HG03521 (cell line): ENCODE data around the gene RBBP8.
"Not testable (repeated sequence)": the region's sequence is repeated elsewhere in the genome, so short reads cannot be mapped to it uniquely, and the experiment has no call there.

Experiments used
- ATAC-seq: cut with Tn5 transposase; IDR thresholded peaks from one replicate; pipeline ENCODE4 v1.9.1; 2021; ENCODE audit warnings: mild to moderate bottlenecking, moderate library complexity; ENCODE audit not compliant: unreplicated experiment

RBBP8 gene

GRCh38 chr18:22939649-22940048 lies 6.5 kb downstream of the RBBP8 start:
- ATAC-seq = no peak

GRCh38 chr18:22943847-22944246 lies 10.7 kb downstream of the RBBP8 start:
- ATAC-seq = no peak

GRCh38 chr18:22946217-22946616 lies 13.1 kb downstream of the RBBP8 start:
- no peak for ATAC-seq

- ATAC-seq = no peak
Observed at GRCh38 chr18:22946846-22947245, 13.7 kb downstream of the RBBP8 start.

GRCh38 chr18:22951823-22952222 lies 18.7 kb downstream of the RBBP8 start:
- no peak for ATAC-seq

GRCh38 chr18:22952525-22952924 lies 19.4 kb downstream of the RBBP8 start:
- ATAC-seq = no peak

GRCh38 chr18:22953982-22954381 lies 20.9 kb downstream of the RBBP8 start:
- not testable (repeated sequence) for ATAC-seq

GRCh38 chr18:22956226-22956625 lies 23.1 kb downstream of the RBBP8 start:
- ATAC-seq = no peak

- ATAC-seq = no peak
Observed at GRCh38 chr18:22961156-22961555, 28.0 kb downstream of the RBBP8 start.

- ATAC-seq = no peak
Observed at GRCh38 chr18:22962004-22962403, 28.9 kb downstream of the RBBP8 start.

- ATAC-seq = no peak
Observed at GRCh38 chr18:22964116-22964515, 31.0 kb downstream of the RBBP8 start.

- ATAC-seq = no peak
Observed at GRCh38 chr18:22964722-22965121, 31.6 kb downstream of the RBBP8 start.

GRCh38 chr18:22971038-22971437 lies 37.9 kb downstream of the RBBP8 start:
- no peak for ATAC-seq

GRCh38 chr18:22974001-22974400 lies 40.9 kb downstream of the RBBP8 start:
- no peak for ATAC-seq

GRCh38 chr18:22974707-22975106 lies 41.6 kb downstream of the RBBP8 start:
- no peak for ATAC-seq

- no peak for ATAC-seq
Observed at GRCh38 chr18:22975508-22975907, 42.4 kb downstream of the RBBP8 start.

- ATAC-seq = no peak
Observed at GRCh38 chr18:22977847-22978701, 44.9 kb downstream of the RBBP8 start.

GRCh38 chr18:22980394-22980793 lies 47.3 kb downstream of the RBBP8 start:
- no peak for ATAC-seq

- no peak for ATAC-seq
Observed at GRCh38 chr18:22981274-22982133, 48.4 kb downstream of the RBBP8 start.

GRCh38 chr18:22983175-22983574 lies 50.0 kb downstream of the RBBP8 start:
- ATAC-seq = no peak

GRCh38 chr18:22985250-22985649 lies 52.1 kb downstream of the RBBP8 start:
- no peak for ATAC-seq
